HG03066 (cell line): ENCODE results near the gene ZNF749.
"Not testable (repeated sequence)": the region's sequence is repeated elsewhere in the genome, so short reads cannot be mapped to it uniquely, and the experiment has no call there.

Experiments used
- ATAC-seq: cut with Tn5 transposase; IDR thresholded peaks from one replicate; pipeline ENCODE4 v1.9.1; 2021; ENCODE audit warnings: low read depth; ENCODE audit not compliant: unreplicated experiment

The ZNF749 gene

GRCh38 chr19:57465680-57466381 lies 30.7 kb downstream of the ZNF749 start:
- no peak for ATAC-seq

GRCh38 chr19:57466489-57466888 lies 31.4 kb downstream of the ZNF749 start:
- ATAC-seq: no peak

- ATAC-seq: no peak
Observed at GRCh38 chr19:57473646-57474045, 38.5 kb downstream of the ZNF749 start.

- peak; percentile 99 for ATAC-seq
Observed at GRCh38 chr19:57477191-57478008, 42.3 kb downstream of the ZNF749 start, which contains the start of gene ZNF772. Gene ZNF772, minus strand, starts transcription at chr19:57477566. Its CDS starts 257 bp downstream, at chr19:57477309.

GRCh38 chr19:57487477-57488298 lies 52.6 kb downstream of the ZNF749 start, which contains the start of gene ZNF419:
Gene ZNF419, plus strand, starts transcription at chr19:57487750. Its CDS starts 201 bp downstream, at chr19:57487951.
- peak; percentile 97 for ATAC-seq

GRCh38 chr19:57488299-57488644 lies 53.1 kb downstream of the ZNF749 start:
- ATAC-seq: not testable (repeated sequence)
